Measurements from ENCODE around the gene TNFAIP1. TPM values are rescaled to one million over a fixed set of nuclear protein-coding genes. Genes with fewer than 3 reads are reported as not detected.

The TNFAIP1 gene
- total and polyA plus RNA-seq, 4 experiments from 2014 or later, result 4.1 to 32.1 (median 21.2) TPM

- Histone ChIP-seq H3K4me1 (ENCODE audit: insufficient read depth, low read length) (peaks cover 2% of the 10 kb centered on the region), H3K4me3 (ENCODE audit: low read length in 2 of 2) (no peak overlapping the region), H3K27me3 (ENCODE audit: insufficient read depth, low read length) (no peaks in the 10 kb centered on the region), H3K9me3 (ENCODE audit: control insufficient read depth in 1 of 2, low read length in 2 of 2) (no peaks in the 10 kb centered on the region), H3K27ac (ENCODE audit: low read depth, low read length) (no peak overlapping the region), H3K36me3 (ENCODE audit: insufficient read depth, low read length) (peaks cover 6% of the 10 kb centered on the region)
- H3K4me1 Mint-ChIP-seq, result peaks cover 3% of the 10 kb centered on the region in 4 donors
- no peaks in the 10 kb centered on the region for H3K9me3 Mint-ChIP-seq
- H3K27me3 Mint-ChIP-seq, result no peaks in the 10 kb centered on the region
- peaks cover 10 to 19% of the 10 kb centered on the region in 2 donors for H3K36me3 Mint-ChIP-seq
- no peak for DNase-seq
- H3K27ac Mint-ChIP-seq, result peak overlapping the region in 1 of 7 donors; percentile 48
- intact Hi-C loops (cut with micrococcal nuclease), result no loop called here
- POLR2A ChIA-PET (ENCODE audit: partially characterized antibody), result interaction anchor here (1.2 kb wide), 1 partner anchor 32 kb away, joined by 3 read pairs; the partner anchor contains the start of gene POLDIP2
- CTCF ChIA-PET (ENCODE audit: partially characterized antibody), result interaction anchor here (1.2 to 1.7 kb wide), 2 partner anchors 9 to 10 kb away, joined by 3 to 8 read pairs; partner anchors contain the start of genes IFT20 and TNFAIP1
- no peak overlapping the region for H3K4me3 Mint-ChIP-seq
Measured at GRCh38 chr17:28325211-28325610, 10.3 kb upstream of the TNFAIP1 start.

DNA sequence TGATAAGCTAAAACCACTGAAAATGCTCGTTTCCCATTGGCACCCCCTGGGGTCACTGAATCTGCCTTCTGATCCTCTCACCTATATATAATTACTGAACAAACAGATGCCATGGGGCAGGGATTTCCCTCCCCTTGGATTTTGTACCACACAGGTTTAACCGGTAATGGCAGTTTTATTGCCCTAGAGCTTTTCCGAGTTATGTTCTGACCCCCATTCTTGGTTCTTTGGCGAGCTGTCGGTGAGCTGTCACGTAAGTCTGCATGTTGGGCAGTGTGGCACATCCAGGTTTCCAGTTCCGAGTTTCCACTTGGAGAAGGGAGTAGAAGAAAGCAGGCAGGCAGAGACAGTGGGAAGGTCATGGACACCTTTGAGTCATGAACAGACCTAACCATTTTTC is 9.4 kb upstream of the TNFAIP1 start:
- ChIA-PET CTCF (ENCODE audit: partially characterized antibody) (interaction anchor here (1.2 to 1.7 kb wide), 2 partner anchors 8 to 10 kb away, joined by 3 to 8 read pairs; partner anchors contain the start of genes IFT20 and TNFAIP1), POLR2A (ENCODE audit: partially characterized antibody) (no interaction called here)
- Histone ChIP-seq H3K27me3 (ENCODE audit: insufficient read depth, low read length) (no peaks in the 10 kb centered on the region), H3K4me3 (ENCODE audit: low read length in 2 of 2) (no peak overlapping the region), H3K4me1 (ENCODE audit: insufficient read depth, low read length) (no peaks in the 10 kb centered on the region), H3K27ac (ENCODE audit: low read depth, low read length) (no peak overlapping the region), H3K36me3 (ENCODE audit: insufficient read depth, low read length) (peaks cover 6% of the 10 kb centered on the region), H3K9me3 (ENCODE audit: control insufficient read depth in 1 of 2, low read length in 2 of 2) (no peaks in the 10 kb centered on the region)
- DNase-seq, result no peak
- H3K4me3 Mint-ChIP-seq, result no peak overlapping the region
- peaks cover 10 to 21% of the 10 kb centered on the region in 2 donors for H3K36me3 Mint-ChIP-seq
- H3K27me3 Mint-ChIP-seq, result no peaks in the 10 kb centered on the region
- H3K4me1 Mint-ChIP-seq, result no peaks in the 10 kb centered on the region
- intact Hi-C loops (cut with micrococcal nuclease), result no loop called here
- H3K27ac Mint-ChIP-seq, result no peak overlapping the region
- no peaks in the 10 kb centered on the region for H3K9me3 Mint-ChIP-seq

DNA sequence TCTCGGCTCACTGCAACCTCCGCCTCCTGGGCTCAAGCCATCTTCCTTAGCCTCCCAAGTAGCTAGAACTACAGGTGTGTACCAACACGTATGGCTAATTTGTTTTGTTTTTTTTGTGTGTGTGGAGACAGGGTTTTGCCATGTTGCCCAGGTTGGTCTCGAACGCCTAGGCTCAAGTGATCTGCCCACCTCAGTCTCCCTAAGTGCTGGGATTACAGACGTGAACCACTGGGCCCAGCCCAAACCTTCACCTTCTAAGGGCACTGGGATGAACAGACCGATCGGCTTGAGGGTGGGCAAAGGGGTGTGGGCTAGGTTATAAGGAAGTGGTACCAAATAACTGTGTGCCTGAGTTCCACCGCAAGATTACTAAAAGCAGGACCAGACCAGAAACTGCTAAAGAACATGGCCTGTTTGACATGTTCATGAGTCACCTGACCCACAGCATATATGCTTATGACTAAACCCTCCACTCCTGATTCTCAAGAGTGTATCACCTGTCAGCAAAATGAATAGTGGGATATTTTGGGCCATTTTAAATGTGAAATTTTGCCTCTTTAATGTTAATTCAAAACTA is 8.4 kb upstream of the TNFAIP1 start:
- H3K27me3 Mint-ChIP-seq, result no peaks in the 10 kb centered on the region
- H3K27ac Mint-ChIP-seq, result no peak overlapping the region
- no peak overlapping the region for H3K4me3 ChIP-seq (ENCODE audit: low read length in 2 of 2)
- peaks cover 6% of the 10 kb centered on the region for H3K36me3 ChIP-seq (ENCODE audit: insufficient read depth, low read length)
- no peaks in the 10 kb centered on the region for H3K9me3 Mint-ChIP-seq
- H3K27me3 ChIP-seq (ENCODE audit: insufficient read depth, low read length), result no peaks in the 10 kb centered on the region
- no peak for DNase-seq
- ChIA-PET CTCF (ENCODE audit: partially characterized antibody) (interaction anchor here (1.7 kb wide), 1 partner anchor 9 kb away, joined by 8 read pairs; the partner anchor contains the start of genes IFT20 and TNFAIP1), POLR2A (ENCODE audit: partially characterized antibody) (no interaction called here)
- no peaks in the 10 kb centered on the region for H3K4me1 ChIP-seq (ENCODE audit: insufficient read depth, low read length)
- intact Hi-C loops (cut with micrococcal nuclease), result no loop called here
- peaks cover 13 to 31% of the 10 kb centered on the region in 2 donors for H3K36me3 Mint-ChIP-seq
- H3K4me1 Mint-ChIP-seq, result peaks cover 0 to 2% (median under 1%) of the 10 kb centered on the region in 4 donors
- H3K4me3 Mint-ChIP-seq, result no peak overlapping the region
- no peak overlapping the region for H3K27ac ChIP-seq (ENCODE audit: low read depth, low read length)
- H3K9me3 ChIP-seq (ENCODE audit: control insufficient read depth in 1 of 2, low read length in 2 of 2), result no peaks in the 10 kb centered on the region

DNA sequence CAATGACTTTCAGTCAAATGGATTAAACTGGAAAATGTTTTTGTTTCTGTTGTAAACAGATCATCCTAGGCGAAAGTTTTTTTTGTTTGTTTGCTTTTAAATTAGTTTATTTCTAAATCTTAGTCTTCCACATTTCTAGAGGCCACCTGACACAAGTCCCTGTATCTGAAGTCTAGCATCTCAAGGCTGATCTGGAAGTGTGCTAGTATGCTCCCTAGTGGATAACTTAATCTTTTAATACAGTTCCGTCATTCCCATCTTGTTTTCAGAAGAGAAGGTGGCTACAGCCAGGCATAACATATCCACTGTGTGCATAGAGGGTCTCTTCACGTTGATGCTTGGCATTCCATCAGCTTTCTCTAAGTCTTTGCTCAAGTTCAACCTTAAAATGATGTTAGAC is 7.9 kb upstream of the TNFAIP1 start:
- H3K36me3 Mint-ChIP-seq, result peaks cover 13 to 32% of the 10 kb centered on the region in 2 donors
- no peak for DNase-seq
- H3K27me3 Mint-ChIP-seq, result no peaks in the 10 kb centered on the region
- peaks cover 0 to 8% (median 4%) of the 10 kb centered on the region in 4 donors for H3K4me1 Mint-ChIP-seq
- peak overlapping the region in 1 of 7 donors; percentile 19 for H3K27ac Mint-ChIP-seq
- ChIA-PET CTCF (ENCODE audit: partially characterized antibody) (no interaction called here), POLR2A (ENCODE audit: partially characterized antibody) (no interaction called here)
- Histone ChIP-seq H3K4me3 (ENCODE audit: low read length in 2 of 2) (no peak overlapping the region), H3K27ac (ENCODE audit: low read depth, low read length) (no peak overlapping the region), H3K9me3 (ENCODE audit: control insufficient read depth in 1 of 2, low read length in 2 of 2) (no peaks in the 10 kb centered on the region), H3K36me3 (ENCODE audit: insufficient read depth, low read length) (peaks cover 6% of the 10 kb centered on the region), H3K27me3 (ENCODE audit: insufficient read depth, low read length) (no peaks in the 10 kb centered on the region), H3K4me1 (ENCODE audit: insufficient read depth, low read length) (no peaks in the 10 kb centered on the region)
- H3K9me3 Mint-ChIP-seq, result no peaks in the 10 kb centered on the region
- no peak overlapping the region for H3K4me3 Mint-ChIP-seq
- intact Hi-C loops (cut with micrococcal nuclease), result no loop called here

DNA sequence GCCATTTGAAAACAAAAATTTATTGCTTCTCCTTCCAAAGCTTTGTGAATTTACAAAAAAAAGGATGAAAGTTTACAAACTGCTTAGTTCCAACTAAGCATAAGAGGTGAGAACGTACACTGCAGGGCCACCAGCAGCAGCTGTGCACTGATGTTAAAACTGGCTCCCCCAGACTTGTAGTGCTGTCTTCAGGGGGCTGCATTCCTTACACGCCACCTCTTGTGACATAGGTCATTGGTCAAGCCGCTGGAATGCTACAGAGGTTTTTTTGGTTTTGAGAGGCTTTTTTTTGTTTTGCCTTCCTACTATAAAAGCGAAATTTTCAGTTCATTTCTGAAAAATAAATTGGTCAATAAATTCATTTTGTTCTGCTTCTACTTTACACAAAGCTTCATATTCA is 7.2 kb upstream of the TNFAIP1 start:
- H3K27me3 Mint-ChIP-seq, result no peaks in the 10 kb centered on the region
- Histone ChIP-seq H3K27ac (ENCODE audit: low read depth, low read length) (no peak overlapping the region), H3K4me1 (ENCODE audit: insufficient read depth, low read length) (no peaks in the 10 kb centered on the region), H3K36me3 (ENCODE audit: insufficient read depth, low read length) (peaks cover 6% of the 10 kb centered on the region), H3K27me3 (ENCODE audit: insufficient read depth, low read length) (no peaks in the 10 kb centered on the region), H3K9me3 (ENCODE audit: control insufficient read depth in 1 of 2, low read length in 2 of 2) (no peaks in the 10 kb centered on the region), H3K4me3 (ENCODE audit: low read length in 2 of 2) (no peak overlapping the region)
- peaks cover 13 to 32% of the 10 kb centered on the region in 2 donors for H3K36me3 Mint-ChIP-seq
- intact Hi-C loops (cut with micrococcal nuclease), result no loop called here
- ChIA-PET POLR2A (ENCODE audit: partially characterized antibody) (interaction anchor here (1.4 kb wide), 1 partner anchor 9 kb away, joined by 4 read pairs; the partner anchor contains the start of gene TMEM97), CTCF (ENCODE audit: partially characterized antibody) (no interaction called here)
- DNase-seq, result no peak
- H3K4me1 Mint-ChIP-seq, result peaks cover 0 to 14% (median 7%) of the 10 kb centered on the region in 4 donors
- H3K9me3 Mint-ChIP-seq, result no peaks in the 10 kb centered on the region
- H3K27ac Mint-ChIP-seq, result no peak overlapping the region
- H3K4me3 Mint-ChIP-seq, result no peak overlapping the region

DNA sequence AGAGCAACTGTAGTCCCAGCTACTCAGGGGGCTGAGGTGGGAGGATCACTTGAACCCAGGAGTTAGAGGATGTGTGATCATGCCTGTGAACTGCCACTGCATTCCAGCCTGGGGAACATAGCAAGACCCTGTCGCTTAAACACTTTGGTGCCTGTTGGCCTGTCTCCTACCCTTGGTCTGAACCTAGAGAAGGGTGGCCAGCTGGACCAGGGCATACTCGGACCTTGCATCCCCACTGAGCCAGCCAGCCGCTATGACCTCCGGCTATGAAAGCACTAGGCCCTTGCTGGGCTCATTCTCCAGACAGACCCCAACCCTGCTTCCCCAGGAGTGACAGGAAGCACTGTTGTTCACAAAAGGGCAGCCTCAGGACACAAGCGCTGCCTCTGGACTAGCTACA is 4.9 kb upstream of the TNFAIP1 start:
- intact Hi-C loops (cut with micrococcal nuclease), result no loop called here

GRCh38 chr17:28331891-28332420 is 3.6 kb upstream of the TNFAIP1 start:
- Mint-ChIP-seq H3K27me3 (no peaks in the 10 kb centered on the region), H3K4me1 (peaks cover 20 to 43% (median 34%) of the 10 kb centered on the region in 4 donors), H3K36me3 (peaks cover 13 to 36% of the 10 kb centered on the region in 2 donors), H3K27ac (peak overlapping the region in 5 of 7 donors; percentile 12 to 63 (median 54)), H3K4me3 (peak overlapping the region in 1 of 8 donors; percentile 25), H3K9me3 (no peaks in the 10 kb centered on the region)
- intact Hi-C loops (cut with micrococcal nuclease), result no loop called here
- Histone ChIP-seq H3K4me3 (ENCODE audit: low read length in 2 of 2) (no peak overlapping the region), H3K36me3 (ENCODE audit: insufficient read depth, low read length) (peaks cover 6% of the 10 kb centered on the region), H3K4me1 (ENCODE audit: insufficient read depth, low read length) (peaks cover 26% of the 10 kb centered on the region), H3K27me3 (ENCODE audit: insufficient read depth, low read length) (no peaks in the 10 kb centered on the region), H3K9me3 (ENCODE audit: control insufficient read depth in 1 of 2, low read length in 2 of 2) (no peaks in the 10 kb centered on the region), H3K27ac (ENCODE audit: low read depth, low read length) (no peak overlapping the region)
- ChIA-PET POLR2A (ENCODE audit: partially characterized antibody) (interaction anchor here (4.7 kb wide), 1 partner anchor 25 kb away, joined by 130 read pairs; the partner anchor contains the start of gene POLDIP2), CTCF (ENCODE audit: partially characterized antibody) (interaction anchor here (1.4 to 2.8 kb wide), 2 partner anchors 14 to 84 kb away, joined by 3 to 6 read pairs; no protein-coding TSS in a partner anchor)
- DNase-seq, result no peak

More for the DNA sequence above, 4.9 kb upstream of the TNFAIP1 start:
- Histone ChIP-seq H3K4me1 (ENCODE audit: insufficient read depth, low read length) (peaks cover 14% of the 10 kb centered on the region), H3K27ac (ENCODE audit: low read depth, low read length) (no peak overlapping the region), H3K36me3 (ENCODE audit: insufficient read depth, low read length) (peaks cover 6% of the 10 kb centered on the region), H3K27me3 (ENCODE audit: insufficient read depth, low read length) (no peaks in the 10 kb centered on the region), H3K4me3 (ENCODE audit: low read length in 2 of 2) (no peak overlapping the region), H3K9me3 (ENCODE audit: control insufficient read depth in 1 of 2, low read length in 2 of 2) (no peaks in the 10 kb centered on the region)
- Mint-ChIP-seq H3K4me1 (peaks cover 11 to 33% (median 25%) of the 10 kb centered on the region in 4 donors), H3K27ac (peak overlapping the region in 1 of 7 donors; percentile 7), H3K27me3 (no peaks in the 10 kb centered on the region), H3K36me3 (peaks cover 13 to 37% of the 10 kb centered on the region in 2 donors), H3K9me3 (no peaks in the 10 kb centered on the region), H3K4me3 (no peak overlapping the region)
- POLR2A ChIA-PET (ENCODE audit: partially characterized antibody), result interaction anchor here (0.8 to 0.9 kb wide), 2 partner anchors 26 to 621 kb away, joined by 3 read pairs; no protein-coding TSS in a partner anchor
- CTCF ChIA-PET (ENCODE audit: partially characterized antibody), result interaction anchor here (1.4 to 1.6 kb wide), 2 partner anchors 13 to 36 kb away, joined by 4 to 7 read pairs; no protein-coding TSS in a partner anchor
- no peak for DNase-seq
